HEK293 (cell line): ENCODE measurements around the gene MESD.

Experiments
- ATF2 ChIP-seq: fragments of 450-650 bp; formaldehyde crosslinking; IDR thresholded peaks from 2 replicates; pipeline ENCODE4 v1.5.1; 2016; ENCODE audit warnings: missing biosample characterization, missing genetic modification characterization, low read depth
- BCL11A ChIP-seq: fragments of 450-650 bp; formaldehyde crosslinking; IDR thresholded peaks from 2 replicates; pipeline ENCODE4 v1.5.1; 2016; ENCODE audit warnings: low read depth, missing biosample characterization, missing genetic modification characterization
- CTCF ChIP-seq: fragments of 450-650 bp; formaldehyde crosslinking; IDR thresholded peaks from 2 replicates; pipeline ENCODE4 v1.5.1; 2016; ENCODE audit warnings: missing biosample characterization, missing genetic modification characterization
- WT1 ChIP-seq: fragments of 450-650 bp; formaldehyde crosslinking; IDR thresholded peaks from 2 replicates; pipeline ENCODE4 v1.5.1; 2016; ENCODE audit warnings: missing biosample characterization, missing genetic modification characterization
- ZBTB11 ChIP-seq: fragments of 450-650 bp; formaldehyde crosslinking; conservative IDR thresholded peaks from 2 replicates; pipeline ENCODE4 v1.5.1; 2016; ENCODE audit warnings: low read depth, missing biosample characterization, missing genetic modification characterization
- ZNF639 ChIP-seq: fragments of 450-650 bp; formaldehyde crosslinking; IDR thresholded peaks from 2 replicates; pipeline ENCODE4 v1.5.1; 2016; ENCODE audit warnings: missing biosample characterization, missing genetic modification characterization
- ZNF677 ChIP-seq: fragments of 450-650 bp; IDR thresholded peaks from 2 replicates; pipeline ENCODE4 v1.5.0; 2018; ENCODE audit warnings: missing biosample characterization, mild to moderate bottlenecking, missing genetic modification characterization, moderate library complexity
- ZSCAN30 ChIP-seq: fragments of 450-650 bp; IDR thresholded peaks from 2 replicates; pipeline ENCODE4 v1.5.1; 2018; ENCODE audit warnings: missing biosample characterization, mild to moderate bottlenecking, missing genetic modification characterization, moderate library complexity

- TF ChIP-seq WT1 (tag by site-specific recombination) (no peak), CTCF (tag by site-specific recombination) (no peak), ATF2 (tag by site-specific recombination) (no peak), ZBTB11 (tag by site-specific recombination) (no peak), ZNF677 (no peak), ZSCAN30 (tag by site-specific recombination) (no peak), ZNF639 (tag by site-specific recombination) (no peak), BCL11A (tag by site-specific recombination) (no peak)
Observed at GRCh38 chr15:80974914-80975313, 14.7 kb downstream of the MESD start.
